ENCODE results near the gene ARHGEF1. TPM values are rescaled to one million over a fixed set of nuclear protein-coding genes. Genes with fewer than 3 reads are reported as not detected.

The ARHGEF1 gene
- polyA plus RNA-seq, 5 donors, result 51.2 to 86.8 (median 78.4) TPM

DNA sequence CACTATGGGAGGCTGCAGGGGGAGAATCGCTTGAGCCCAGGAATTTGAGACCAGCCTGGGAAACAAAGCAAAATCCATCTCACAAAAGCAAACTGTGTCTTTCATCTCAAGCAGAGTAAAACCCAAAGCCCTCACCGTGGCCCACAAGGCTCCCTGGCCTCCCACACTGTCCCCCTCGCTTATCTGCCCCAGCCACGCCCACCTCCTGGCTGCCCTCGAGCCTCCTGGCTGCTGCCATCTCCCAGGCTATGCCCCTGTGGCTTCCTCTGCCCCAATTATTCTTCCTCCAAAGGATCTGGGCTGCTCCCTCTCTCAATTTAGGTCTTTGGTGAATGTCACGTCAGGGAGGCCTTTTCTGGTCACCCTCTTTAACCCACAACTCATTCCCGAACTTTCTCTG, 72.5 kb downstream of the ARHGEF1 start:
- no peak for DNase-seq

DNA sequence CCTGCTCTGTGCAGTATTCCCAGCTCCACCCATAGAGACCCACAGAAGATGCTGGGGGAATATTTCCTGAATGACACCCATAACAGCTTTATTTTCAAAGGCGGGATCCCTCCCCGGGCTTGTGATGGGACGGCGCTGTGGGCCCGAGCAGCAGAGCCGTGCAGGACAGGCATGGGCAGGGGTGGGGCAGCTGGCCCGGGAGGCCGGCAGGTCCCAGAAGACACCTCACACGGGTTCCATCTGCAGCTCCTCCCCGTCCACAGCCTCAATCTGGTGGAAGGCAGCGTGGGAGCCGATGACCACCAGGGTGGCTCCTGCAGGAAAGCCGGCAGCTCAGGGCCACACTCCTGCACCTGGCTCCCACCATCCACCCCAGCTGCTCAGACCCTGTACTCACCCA, 73.6 kb downstream of the ARHGEF1 start:
- DNase-seq, result no peak

Other genes starting within 250 kb of the ARHGEF1 start
- gene CEACAM7, start 194.9 kb upstream of the ARHGEF1 start, polyA plus RNA-seq (ENCODE audit: insufficient read depth in 1 of 5, insufficient read length in 5 of 5, low replicate concordance in 1 of 5), result under 1 TPM in 4 of 5 donors, not detected in 1; 0.06 to 0.22 (median 0.10) TPM
- under 1 TPM; 0.14 to 0.58 (median 0.23) TPM for gene CEACAM5, start 174.6 kb upstream of the ARHGEF1 start, polyA plus RNA-seq (ENCODE audit: insufficient read depth in 1 of 5, insufficient read length in 5 of 5, low replicate concordance in 1 of 5)
- 1 to 10 TPM; 2.8 to 3.4 (median 2.9) TPM for gene CEACAM6, start 127.7 kb upstream of the ARHGEF1 start, polyA plus RNA-seq (ENCODE audit: insufficient read depth in 1 of 5, insufficient read length in 5 of 5, low replicate concordance in 1 of 5)
- gene CEACAM3, start 86.6 kb upstream of the ARHGEF1 start, polyA plus RNA-seq (ENCODE audit: insufficient read depth in 1 of 5, insufficient read length in 5 of 5, low replicate concordance in 1 of 5), result under 1 TPM in 4 of 5 donors, not detected in 1; 0.16 to 0.39 (median 0.23) TPM
- not detected for gene LYPD4, start 38.5 kb upstream of the ARHGEF1 start, polyA plus RNA-seq (ENCODE audit: insufficient read depth in 1 of 5, insufficient read length in 5 of 5, low replicate concordance in 1 of 5)
- not detected for gene DMRTC2, start 38.1 kb upstream of the ARHGEF1 start, polyA plus RNA-seq (ENCODE audit: insufficient read depth in 1 of 5, insufficient read length in 5 of 5, low replicate concordance in 1 of 5)
- gene RPS19, start 22.9 kb upstream of the ARHGEF1 start, polyA plus RNA-seq (ENCODE audit: insufficient read depth in 1 of 5, insufficient read length in 5 of 5, low replicate concordance in 1 of 5), result 1,000 to 10,000 TPM; 1,580 to 2,598 (median 1,786) TPM
- 1 to 10 TPM in 3 of 5 donors, under 1 TPM in 2; 0.39 to 2.4 (median 1.3) TPM for gene CD79A, start 5.9 kb upstream of the ARHGEF1 start, polyA plus RNA-seq (ENCODE audit: insufficient read depth in 1 of 5, insufficient read length in 5 of 5, low replicate concordance in 1 of 5)
- under 1 TPM in 4 of 5 donors, not detected in 1; 0.13 to 0.24 (median 0.20) TPM for gene ERFL, start 45.3 kb downstream of the ARHGEF1 start, polyA plus RNA-seq (ENCODE audit: insufficient read depth in 1 of 5, insufficient read length in 5 of 5, low replicate concordance in 1 of 5)
- 100 to 1,000 TPM in 1 of 5 donors, 10 to 100 TPM in 4; 42.9 to 115 (median 68.9) TPM for gene RABAC1, start 76.1 kb downstream of the ARHGEF1 start, polyA plus RNA-seq (ENCODE audit: insufficient read depth in 1 of 5, insufficient read length in 5 of 5, low replicate concordance in 1 of 5)
- gene ATP1A3, start 111.0 kb downstream of the ARHGEF1 start, polyA plus RNA-seq (ENCODE audit: insufficient read depth in 1 of 5, insufficient read length in 5 of 5, low replicate concordance in 1 of 5), result under 1 TPM in 3 of 5 donors, not detected in 2; 0.19 to 0.38 (median 0.24) TPM
- gene GRIK5, start 187.0 kb downstream of the ARHGEF1 start, polyA plus RNA-seq (ENCODE audit: insufficient read depth in 1 of 5, insufficient read length in 5 of 5, low replicate concordance in 1 of 5), result 1 to 10 TPM; 3.8 to 8.0 (median 6.0) TPM
- gene ZNF574, start 193.0 kb downstream of the ARHGEF1 start, polyA plus RNA-seq (ENCODE audit: insufficient read depth in 1 of 5, insufficient read length in 5 of 5, low replicate concordance in 1 of 5), result 10 to 100 TPM in 4 of 5 donors, 1 to 10 TPM in 1; 9.6 to 16.1 (median 12.2) TPM
- gene POU2F2, start 249.3 kb downstream of the ARHGEF1 start, polyA plus RNA-seq (ENCODE audit: insufficient read depth in 1 of 5, insufficient read length in 5 of 5, low replicate concordance in 1 of 5), result 1 to 10 TPM; 1.1 to 1.7 (median 1.5) TPM

Data from right lung (tissue), 5 donors.